Measurements from ENCODE around the gene SLC6A6.

The SLC6A6 gene

GRCh38 chr3:14517601-14518431 lies 115.4 kb downstream of the SLC6A6 start:
- Histone ChIP-seq H3K4me3 (replicated peaks; ENCODE audit: low read depth, low read length) (no peak overlapping the region), H3K36me3 (ENCODE audit: control insufficient read depth, insufficient read depth, low read length) (no peaks in the 10 kb centered on the region), H3K27me3 (replicated peaks; ENCODE audit: control insufficient read depth, insufficient read depth, low read length) (peaks cover 3% of the 10 kb centered on the region; the same call in 1 of the 2 replicates)
- no peak for TF ChIP-seq CTCF (IDR thresholded peaks at IDR 0.05; ENCODE audit: insufficient read depth, low read length, poor library complexity, severe bottlenecking)
- DNase-seq (ENCODE audit: extremely low read depth, insufficient read length): no peak

DNA sequence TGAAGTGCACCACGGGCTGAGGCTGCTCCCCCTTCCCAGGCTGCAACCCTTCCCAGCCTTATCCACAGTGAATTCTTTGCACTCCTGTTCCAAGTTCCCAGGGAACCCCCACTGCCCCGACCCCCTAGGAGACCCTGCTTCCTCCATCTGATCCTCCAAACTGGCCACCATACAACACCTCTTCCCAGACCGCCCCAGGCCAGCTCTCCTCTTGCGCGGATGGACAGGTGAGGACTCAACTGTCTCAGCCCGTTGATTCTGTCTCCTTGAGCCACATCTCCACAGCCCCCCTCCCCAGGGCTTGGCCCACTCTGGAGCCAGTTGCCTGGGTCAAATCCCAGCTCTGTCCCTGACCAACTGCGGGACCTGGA lies 116.0 kb downstream of the SLC6A6 start:
- H3K27me3 ChIP-seq (replicated peaks; ENCODE audit: control insufficient read depth, insufficient read depth, low read length): peaks cover 5% of the 10 kb centered on the region; the same call in 1 of the 2 replicates
- no peak overlapping the region for H3K4me3 ChIP-seq (replicated peaks; ENCODE audit: low read depth, low read length)
- no peak for TF ChIP-seq CTCF (IDR thresholded peaks at IDR 0.05; ENCODE audit: insufficient read depth, low read length, poor library complexity, severe bottlenecking)
- no peak for DNase-seq (ENCODE audit: extremely low read depth, insufficient read length)
- no peaks in the 10 kb centered on the region for H3K36me3 ChIP-seq (ENCODE audit: control insufficient read depth, insufficient read depth, low read length)

GRCh38 chr3:14518893-14519292 lies 116.5 kb downstream of the SLC6A6 start:
- peaks cover 5% of the 10 kb centered on the region; the same call in 1 of the 2 replicates for H3K27me3 ChIP-seq (replicated peaks; ENCODE audit: control insufficient read depth, insufficient read depth, low read length)
- H3K4me3 ChIP-seq (replicated peaks; ENCODE audit: low read depth, low read length): no peak overlapping the region
- DNase-seq (ENCODE audit: extremely low read depth, insufficient read length): no peak
- no peaks in the 10 kb centered on the region for H3K36me3 ChIP-seq (ENCODE audit: control insufficient read depth, insufficient read depth, low read length)
- TF ChIP-seq CTCF (IDR thresholded peaks at IDR 0.05; ENCODE audit: insufficient read depth, low read length, poor library complexity, severe bottlenecking): no peak

DNA sequence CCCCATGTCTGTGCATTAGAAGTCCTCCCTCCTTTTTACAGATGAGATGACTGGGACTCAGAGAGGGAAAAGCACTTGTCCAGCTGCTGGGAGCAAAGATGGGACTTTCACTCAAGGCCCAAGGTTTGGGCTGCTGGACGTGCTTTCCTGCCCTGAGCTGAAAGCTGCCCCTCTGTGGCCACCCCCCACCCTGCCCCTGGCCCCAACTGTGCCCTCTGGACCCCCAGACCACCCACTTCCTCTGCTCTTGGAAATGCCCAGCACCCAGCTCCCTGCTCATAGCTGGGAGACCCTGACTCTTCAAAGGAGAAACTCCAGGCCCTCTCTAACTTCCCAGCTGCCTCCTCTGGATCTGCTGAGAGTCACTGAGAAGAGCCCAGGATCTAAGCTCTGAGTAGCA lies 117.0 kb downstream of the SLC6A6 start:
- no peak overlapping the region for H3K4me3 ChIP-seq (replicated peaks; ENCODE audit: low read depth, low read length)
- no peaks in the 10 kb centered on the region for H3K36me3 ChIP-seq (ENCODE audit: control insufficient read depth, insufficient read depth, low read length)
- peaks cover 5% of the 10 kb centered on the region; the same call in 1 of the 2 replicates for H3K27me3 ChIP-seq (replicated peaks; ENCODE audit: control insufficient read depth, insufficient read depth, low read length)
- TF ChIP-seq CTCF (IDR thresholded peaks at IDR 0.05; ENCODE audit: insufficient read depth, low read length, poor library complexity, severe bottlenecking): no peak
- no peak for DNase-seq (ENCODE audit: extremely low read depth, insufficient read length)

GRCh38 chr3:14520149-14520548 lies 117.7 kb downstream of the SLC6A6 start:
- no peak overlapping the region for H3K4me3 ChIP-seq (replicated peaks; ENCODE audit: low read depth, low read length)
- DNase-seq (ENCODE audit: extremely low read depth, insufficient read length): no peak
- H3K27me3 ChIP-seq (replicated peaks; ENCODE audit: control insufficient read depth, insufficient read depth, low read length): peaks cover 5% of the 10 kb centered on the region; the same call in 1 of the 2 replicates
- no peaks in the 10 kb centered on the region for H3K36me3 ChIP-seq (ENCODE audit: control insufficient read depth, insufficient read depth, low read length)
- TF ChIP-seq CTCF (IDR thresholded peaks at IDR 0.05; ENCODE audit: insufficient read depth, low read length, poor library complexity, severe bottlenecking): no peak

All from GM06990 (cell line).